HG03135 (cell line): ENCODE results near the gene SLC22A15.
"Not testable (repeated sequence)": the region's sequence is repeated elsewhere in the genome, so short reads cannot be mapped to it uniquely, and the experiment has no call there.

ENCODE experiments used
- ATAC-seq: cut with Tn5 transposase; IDR thresholded peaks from one replicate; pipeline ENCODE4 v1.9.1; 2021; ENCODE audit warnings: mild to moderate bottlenecking, moderate library complexity; ENCODE audit not compliant: unreplicated experiment

SLC22A15 gene

GRCh38 chr1:116031302-116031835, 55.1 kb downstream of the SLC22A15 start:
- ATAC-seq = no peak

- ATAC-seq = no peak
Observed at GRCh38 chr1:116033322-116033721, 57.0 kb downstream of the SLC22A15 start.

GRCh38 chr1:116036255-116036654, 59.9 kb downstream of the SLC22A15 start:
- ATAC-seq = no peak

- ATAC-seq = no peak
Observed at GRCh38 chr1:116038679-116039078, 62.4 kb downstream of the SLC22A15 start.

GRCh38 chr1:116044071-116044470, 67.8 kb downstream of the SLC22A15 start:
- ATAC-seq = no peak

GRCh38 chr1:116046933-116047332, 70.6 kb downstream of the SLC22A15 start:
- ATAC-seq = not testable (repeated sequence)

- ATAC-seq = not testable (repeated sequence)
Observed at GRCh38 chr1:116051896-116052295, 75.6 kb downstream of the SLC22A15 start.

- no peak for ATAC-seq
Observed at GRCh38 chr1:116062201-116062600, 85.9 kb downstream of the SLC22A15 start.

- ATAC-seq = no peak
Observed at GRCh38 chr1:116064616-116065015, 88.3 kb downstream of the SLC22A15 start.

- ATAC-seq = no peak
Observed at GRCh38 chr1:116066868-116067565, 90.7 kb downstream of the SLC22A15 start.

GRCh38 chr1:116067566-116067890, 91.2 kb downstream of the SLC22A15 start:
- no peak for ATAC-seq

GRCh38 chr1:116075575-116075974, 99.3 kb downstream of the SLC22A15 start:
- ATAC-seq = no peak

- ATAC-seq = no peak
Observed at GRCh38 chr1:116075990-116076389, 99.7 kb downstream of the SLC22A15 start.

- no peak for ATAC-seq
Observed at GRCh38 chr1:116076831-116077230, 100.5 kb downstream of the SLC22A15 start.

GRCh38 chr1:116078699-116079223, 102.4 kb downstream of the SLC22A15 start:
- ATAC-seq = no peak

GRCh38 chr1:116087628-116088027, 111.3 kb downstream of the SLC22A15 start:
- ATAC-seq = no peak

- ATAC-seq = no peak
Observed at GRCh38 chr1:116089870-116090269, 113.6 kb downstream of the SLC22A15 start.

- no peak for ATAC-seq
Observed at GRCh38 chr1:116091083-116091482, 114.8 kb downstream of the SLC22A15 start.

- no peak for ATAC-seq
Observed at GRCh38 chr1:116092752-116093489, 116.6 kb downstream of the SLC22A15 start.

- no peak for ATAC-seq
Observed at GRCh38 chr1:116095027-116095426, 118.7 kb downstream of the SLC22A15 start.

GRCh38 chr1:116096013-116096618, 119.8 kb downstream of the SLC22A15 start:
- ATAC-seq = no peak

GRCh38 chr1:116097626-116098025, 121.3 kb downstream of the SLC22A15 start:
- ATAC-seq = no peak
